ENCODE measurements around the gene PLD1.

GRCh38 chr3:171781711-171782127, 28.6 kb downstream of the PLD1 start:
- no peak for TF ChIP-seq POLR2AphosphoS5 (IDR thresholded peaks at IDR 0.05; ENCODE audit: low read length)
- TF ChIP-seq FOXM1 (IDR thresholded peaks at IDR 0.05; ENCODE audit: low read depth, low read length), result no peak
- no peak for TF ChIP-seq KAT2A (conservative IDR thresholded peaks at IDR 0.05; ENCODE audit: control insufficient read depth, low read depth, low read length)
- no peak for TF ChIP-seq RFX5 (IDR thresholded peaks at IDR 0.05; ENCODE audit: low read depth, low read length)

Data from GM12878 (cell line).